KOPT-K1 (cell line): ENCODE measurements around the gene MICALL1.
"Not testable (repeated sequence)": the region's sequence is repeated elsewhere in the genome, so short reads cannot be mapped to it uniquely, and the experiment has no call there.

Source experiments
- H3K27ac ChIP-seq: fragments of 200-600 bp; sonication (generic); 2 replicates; pipeline ENCODE4 v1.5.1; 2016; ENCODE audit warnings: antibody characterized with exemption, mild to moderate bottlenecking, low read depth, low read length; ENCODE audit not compliant: poor library complexity, severe bottlenecking
- H3K36me3 ChIP-seq: fragments of 200-600 bp; sonication (generic); 2 replicates; pipeline ENCODE4 v1.5.1; 2017; ENCODE audit warnings: antibody characterized with exemption, mild to moderate bottlenecking, low read length, moderate library complexity; ENCODE audit not compliant: insufficient read depth
- H3K9me3 ChIP-seq: fragments of 200-600 bp; sonication (generic); 2 replicates; pipeline ENCODE4 v1.5.1; 2017; ENCODE audit warnings: antibody characterized with exemption, low read length, mild to moderate bottlenecking; ENCODE audit not compliant: insufficient read depth, poor library complexity, severe bottlenecking

MICALL1 gene

GRCh38 chr22:37931893-37932389 lies 25.8 kb downstream of the MICALL1 start:
- Histone ChIP-seq H3K9me3 (no peaks in the 10 kb centered on the region), H3K36me3 (no peaks in the 10 kb centered on the region), H3K27ac (no peak overlapping the region)

- Histone ChIP-seq H3K36me3 (no peaks in the 10 kb centered on the region), H3K27ac (no peak overlapping the region), H3K9me3 (no peaks in the 10 kb centered on the region)
Measured at GRCh38 chr22:37932401-37932800, 26.3 kb downstream of the MICALL1 start.

GRCh38 chr22:37932821-37933578 lies 26.9 kb downstream of the MICALL1 start:
- no peaks in the 10 kb centered on the region for H3K36me3 ChIP-seq

GRCh38 chr22:37933711-37934376 lies 27.7 kb downstream of the MICALL1 start:
- Histone ChIP-seq H3K9me3 (no peaks in the 10 kb centered on the region), H3K36me3 (no peaks in the 10 kb centered on the region), H3K27ac (no peak overlapping the region)

More at GRCh38 chr22:37932821-37933578, 26.9 kb downstream of the MICALL1 start:
- no peak overlapping the region for H3K27ac ChIP-seq
- no peaks in the 10 kb centered on the region for H3K9me3 ChIP-seq

- H3K27ac ChIP-seq = no peak overlapping the region
- H3K9me3 ChIP-seq = no peaks in the 10 kb centered on the region
- no peaks in the 10 kb centered on the region for H3K36me3 ChIP-seq
Measured at GRCh38 chr22:37940698-37941376, 34.7 kb downstream of the MICALL1 start.

GRCh38 chr22:37942133-37942532 lies 36.0 kb downstream of the MICALL1 start:
- Histone ChIP-seq H3K36me3 (no peaks in the 10 kb centered on the region), H3K9me3 (no peaks in the 10 kb centered on the region), H3K27ac (no peak overlapping the region)

- H3K9me3 ChIP-seq = no peaks in the 10 kb centered on the region
- no peak overlapping the region for H3K27ac ChIP-seq
- no peaks in the 10 kb centered on the region for H3K36me3 ChIP-seq
Measured at GRCh38 chr22:37943136-37943824, 37.2 kb downstream of the MICALL1 start.

- Histone ChIP-seq H3K27ac (no peak overlapping the region), H3K36me3 (no peaks in the 10 kb centered on the region), H3K9me3 (no peaks in the 10 kb centered on the region)
Measured at GRCh38 chr22:37943825-37944198, 37.7 kb downstream of the MICALL1 start.

GRCh38 chr22:37944423-37944822 lies 38.3 kb downstream of the MICALL1 start:
- H3K27ac ChIP-seq, H3K9me3 ChIP-seq, H3K36me3 ChIP-seq: not testable (repeated sequence)

GRCh38 chr22:37947142-37947795 lies 41.2 kb downstream of the MICALL1 start:
- H3K27ac ChIP-seq, H3K36me3 ChIP-seq, H3K9me3 ChIP-seq: not testable (repeated sequence)

GRCh38 chr22:37951305-37951704 lies 45.2 kb downstream of the MICALL1 start:
- Histone ChIP-seq H3K27ac (no peak overlapping the region), H3K9me3 (no peaks in the 10 kb centered on the region), H3K36me3 (no peaks in the 10 kb centered on the region)

- not testable (repeated sequence) for H3K27ac ChIP-seq, H3K9me3 ChIP-seq
- H3K36me3 ChIP-seq = peaks cover 13% of the 10 kb centered on the region
Measured at GRCh38 chr22:37952629-37953028, 46.5 kb downstream of the MICALL1 start.

GRCh38 chr22:37953062-37953436 lies 47.0 kb downstream of the MICALL1 start:
- peak overlapping the region; percentile 64 for H3K27ac ChIP-seq
- H3K36me3 ChIP-seq = peaks cover 17% of the 10 kb centered on the region
- no peaks in the 10 kb centered on the region for H3K9me3 ChIP-seq

- Histone ChIP-seq H3K27ac (peak within 1 kb of the TSS; percentile 64), H3K36me3 (peaks cover 23% of the 10 kb centered on the region), H3K9me3 (no peaks in the 10 kb centered on the region)
Measured at GRCh38 chr22:37953437-37954179, 47.5 kb downstream of the MICALL1 start, which contains the start of the genes C22orf23 and POLR2F. C22orf23 (minus strand) TSS chr22:37953601; CDS start chr22:37953149, 452 bp downstream. POLR2F (plus strand) TSS chr22:37953699; CDS start chr22:37953788, 89 bp downstream.
